GM21390 (cell line): ENCODE data around the gene TMEM178B.
"Not testable (repeated sequence)": the region's sequence is repeated elsewhere in the genome, so short reads cannot be mapped to it uniquely, and the experiment has no call there.

Experiments used
- ATAC-seq: cut with Tn5 transposase; IDR thresholded peaks from one replicate; pipeline ENCODE4 v1.9.1; 2021; ENCODE audit not compliant: unreplicated experiment

The TMEM178B gene

DNA sequence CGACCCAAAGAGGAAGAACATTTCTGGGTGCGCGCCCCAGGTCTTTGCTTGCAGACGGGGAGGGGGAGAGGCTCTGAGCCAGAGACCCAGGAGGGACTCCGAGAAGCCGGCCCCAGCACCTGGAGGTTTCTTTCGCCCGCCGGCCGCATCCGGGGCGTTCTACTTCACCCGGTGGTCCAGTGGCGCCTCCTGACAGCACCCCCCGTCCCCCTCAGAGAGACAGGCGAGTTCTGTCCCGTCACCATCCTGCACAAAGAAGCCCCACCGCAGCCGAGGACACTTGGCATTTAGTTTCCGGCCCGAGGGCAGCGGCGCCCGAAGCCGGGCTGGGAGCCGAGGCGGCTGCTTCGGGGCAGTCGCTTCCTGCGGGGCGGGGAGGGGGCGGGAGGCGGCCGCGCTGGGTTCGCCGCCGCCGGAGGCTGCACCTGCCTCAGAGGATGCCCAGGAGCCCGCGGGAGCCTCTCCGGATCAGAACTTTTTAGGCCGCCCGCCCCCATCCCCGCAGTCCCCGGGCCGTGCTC lies at the start of gene TMEM178B:
Gene TMEM178B (plus strand): TSS at position 424 of the 521 bp plus-strand sequence.
- ATAC-seq, result no peak

DNA sequence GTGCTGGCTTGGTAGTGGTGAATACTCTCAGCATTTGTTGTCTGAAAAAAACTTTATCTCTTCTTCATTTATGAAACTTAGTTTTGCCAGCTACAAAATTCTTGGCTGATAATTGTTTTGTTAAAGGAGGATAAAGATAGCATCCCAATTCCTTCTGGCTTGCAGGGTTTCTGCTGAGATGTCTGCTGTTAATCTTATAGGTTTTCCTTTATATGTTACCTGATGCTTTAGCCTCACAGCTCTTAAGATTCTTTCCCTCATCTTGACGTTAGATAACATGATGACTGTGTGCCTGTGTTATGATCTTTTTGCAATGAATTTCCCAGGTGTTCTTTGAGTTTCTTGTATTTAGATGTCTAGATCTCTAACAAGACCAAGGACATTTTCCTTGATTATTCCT lies 49.2 kb upstream of the TMEM178B start:
- no peak for ATAC-seq

DNA sequence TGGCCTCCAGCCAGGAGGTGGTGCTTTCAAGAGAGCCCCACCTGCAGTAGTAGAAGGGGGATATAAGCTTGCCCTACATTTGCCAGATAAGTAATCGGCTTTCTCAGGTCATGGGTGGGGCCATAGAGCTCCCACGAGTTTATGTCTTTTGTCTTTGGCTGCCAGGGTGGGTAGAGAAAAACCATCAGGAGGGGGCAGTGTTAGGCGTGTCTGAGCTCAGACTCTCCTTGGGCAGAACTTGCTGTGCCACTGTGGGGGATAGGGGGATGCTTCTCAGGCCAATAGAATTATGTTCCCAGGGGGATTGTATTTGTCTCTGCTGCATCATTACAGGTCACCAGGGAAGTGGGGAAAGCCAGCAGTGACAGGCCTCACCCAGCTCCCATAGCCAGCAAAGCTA lies 46.8 kb upstream of the TMEM178B start:
- no peak for ATAC-seq

- no peak for ATAC-seq
Measured at GRCh38 chr7:141028767-141029166, 45.1 kb upstream of the TMEM178B start.

- not testable (repeated sequence) for ATAC-seq
Measured at GRCh38 chr7:141032539-141033323, 41.1 kb upstream of the TMEM178B start.

GRCh38 chr7:141038100-141038499 lies 35.8 kb upstream of the TMEM178B start:
- not testable (repeated sequence) for ATAC-seq

- ATAC-seq, result no peak
Measured at GRCh38 chr7:141039376-141039775, 34.5 kb upstream of the TMEM178B start.

DNA sequence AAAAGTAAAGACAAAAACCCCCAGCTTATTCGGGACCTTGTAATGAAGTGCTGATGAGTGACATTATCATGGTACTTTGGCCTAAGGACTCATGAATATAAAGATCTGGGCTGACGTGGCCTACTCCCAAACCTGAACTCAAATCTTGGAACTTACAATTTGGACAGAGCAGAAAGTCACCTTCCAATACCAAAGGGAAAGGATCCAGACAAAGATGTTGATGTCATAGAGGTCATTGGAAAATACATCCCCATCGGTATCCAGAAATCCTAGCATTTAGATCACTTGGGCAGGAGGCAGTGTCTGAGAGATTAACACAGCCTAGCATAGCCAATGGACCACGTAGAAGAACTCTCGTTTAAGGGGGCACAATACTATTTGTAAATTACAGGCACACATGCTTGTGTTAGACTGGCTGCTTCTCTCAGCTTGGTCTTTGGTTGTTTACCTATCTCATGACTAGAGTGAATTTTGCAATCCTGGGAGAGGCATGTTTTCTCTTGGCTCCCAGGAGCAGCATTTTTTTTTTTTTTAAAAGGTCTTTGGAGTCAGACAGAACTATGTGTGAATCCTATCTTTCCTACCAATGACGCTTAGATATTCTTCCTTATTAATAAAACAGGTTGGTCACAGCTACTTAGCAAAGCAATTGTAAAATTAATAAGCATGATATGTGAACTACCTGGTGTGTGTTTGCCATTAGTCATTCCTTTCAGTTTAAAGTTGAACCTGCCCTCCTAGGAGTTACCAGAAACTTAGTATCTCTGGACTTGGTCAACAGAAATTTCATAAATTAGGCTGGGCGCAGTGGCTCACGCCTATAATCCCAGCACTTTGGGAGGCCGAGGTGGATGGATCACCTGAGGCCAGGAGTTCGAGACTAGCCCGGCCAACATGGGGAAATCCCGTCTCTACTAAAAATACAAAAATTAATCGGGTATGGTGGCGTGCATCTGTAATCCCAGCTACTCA lies 31.4 kb upstream of the TMEM178B start:
- ATAC-seq, result no peak

DNA sequence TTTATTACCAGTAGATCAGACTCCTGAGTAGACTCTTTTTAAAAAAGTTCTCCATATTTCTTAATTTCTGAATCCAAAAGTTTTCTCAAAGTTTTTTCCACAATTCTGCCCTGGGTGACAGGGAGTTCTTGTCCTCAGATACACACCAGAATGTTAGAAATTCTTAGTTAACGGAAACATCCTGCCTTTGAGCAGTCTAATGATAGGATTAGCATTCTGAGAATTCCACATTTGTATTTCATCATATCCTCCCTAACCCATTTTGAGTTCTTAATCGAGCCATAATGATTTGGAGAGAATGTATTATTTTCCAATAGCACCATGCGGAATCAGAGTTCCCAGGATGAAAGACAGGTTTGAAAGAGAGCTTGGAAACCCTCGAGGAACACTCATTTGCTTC lies 30.2 kb upstream of the TMEM178B start:
- ATAC-seq, result no peak

DNA sequence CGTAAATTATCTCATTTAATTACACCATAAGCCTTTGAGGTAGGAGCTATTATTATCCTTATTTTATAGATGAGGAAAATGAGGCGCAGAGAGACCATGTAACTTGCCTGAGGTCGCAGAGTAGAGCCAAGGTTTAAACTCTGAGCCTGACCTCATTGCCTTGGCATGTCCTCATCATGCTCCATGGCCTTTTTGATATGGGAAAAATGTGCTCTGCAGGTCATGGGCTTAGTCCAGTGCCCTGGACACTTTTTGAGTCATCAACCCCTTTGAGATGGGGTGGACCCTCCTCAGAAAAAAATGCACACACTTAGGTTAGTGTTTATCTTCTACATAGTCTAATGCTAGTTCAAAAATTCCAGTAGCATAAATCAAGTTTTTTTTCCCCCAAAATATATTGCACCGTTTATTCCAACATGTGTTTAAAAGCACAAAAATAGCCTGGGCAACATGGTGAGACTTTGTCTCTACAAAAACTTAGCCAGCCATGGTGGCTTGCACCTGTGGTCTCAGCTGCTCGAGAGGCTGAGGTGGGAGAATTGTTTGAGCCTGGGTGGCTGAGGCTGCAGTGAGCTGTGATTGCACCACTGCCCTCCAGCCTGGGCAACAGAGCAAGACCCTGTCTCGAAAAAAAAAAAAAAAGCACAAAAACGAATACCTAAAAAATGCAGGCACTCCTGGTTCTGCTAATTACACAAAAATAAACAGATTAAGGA lies 28.6 kb upstream of the TMEM178B start:
- ATAC-seq, result no peak

GRCh38 chr7:141045842-141046620 lies 27.8 kb upstream of the TMEM178B start:
- ATAC-seq, result no peak

DNA sequence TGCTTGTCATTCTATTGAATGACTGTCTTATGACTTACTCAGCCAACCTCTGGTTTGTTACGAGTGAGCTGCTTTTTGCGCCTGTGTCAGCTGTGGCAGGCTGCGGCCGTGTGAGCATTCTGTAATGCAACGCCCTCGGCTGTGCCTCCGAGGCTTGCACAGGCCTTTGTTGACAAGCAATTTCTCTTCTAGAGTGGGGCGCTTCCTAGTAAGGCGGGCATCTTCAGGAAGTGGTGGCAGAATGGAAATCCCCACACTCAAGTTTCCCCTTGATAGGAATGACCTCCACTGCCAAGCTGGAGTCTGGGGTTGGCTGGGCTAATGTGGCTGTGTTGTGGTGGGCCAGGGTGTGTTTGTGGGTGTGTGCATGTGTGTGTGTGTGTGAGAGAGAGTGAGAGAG lies 20.2 kb upstream of the TMEM178B start:
- ATAC-seq, result no peak

DNA sequence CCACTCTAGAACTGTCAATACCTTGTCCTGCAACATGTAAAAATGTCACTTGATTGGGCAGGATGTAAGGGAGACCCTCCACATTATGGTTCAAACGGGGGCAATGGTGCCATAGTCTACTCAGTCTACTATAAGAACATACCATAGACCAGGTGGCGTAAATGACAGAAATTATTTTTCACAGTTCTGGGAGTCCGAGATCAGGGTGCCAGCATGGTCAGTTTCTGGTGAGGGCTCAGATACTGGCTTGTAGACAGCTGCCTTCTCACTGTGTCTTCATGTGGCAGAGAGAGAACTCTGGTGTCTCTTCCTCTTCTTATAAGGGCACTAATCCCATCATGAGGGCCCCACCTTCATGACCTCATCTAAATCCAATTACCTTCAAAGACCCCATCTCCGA lies 18.7 kb upstream of the TMEM178B start:
- no peak for ATAC-seq

GRCh38 chr7:141057788-141058187 lies 16.1 kb upstream of the TMEM178B start:
- ATAC-seq, result no peak

DNA sequence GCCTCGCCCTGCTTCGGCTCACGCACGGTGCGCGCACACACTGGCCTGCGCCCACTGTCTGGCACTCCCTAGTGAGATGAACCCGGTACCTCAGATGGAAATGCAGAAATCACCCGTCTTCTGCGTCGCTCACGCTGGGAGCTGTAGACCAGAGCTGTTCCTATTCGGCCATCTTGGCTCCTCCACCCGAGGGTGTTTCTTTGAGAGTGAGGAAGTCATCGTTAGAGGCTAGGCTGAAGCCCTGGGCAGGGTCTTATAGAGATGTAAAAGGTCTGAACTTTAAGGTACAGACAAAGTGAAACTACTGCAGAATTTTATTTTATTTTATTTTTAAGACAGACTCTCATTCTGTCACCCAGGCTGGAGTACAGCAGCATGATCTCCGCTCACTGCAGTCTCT lies 6.0 kb upstream of the TMEM178B start:
- ATAC-seq, result not testable (repeated sequence)

DNA sequence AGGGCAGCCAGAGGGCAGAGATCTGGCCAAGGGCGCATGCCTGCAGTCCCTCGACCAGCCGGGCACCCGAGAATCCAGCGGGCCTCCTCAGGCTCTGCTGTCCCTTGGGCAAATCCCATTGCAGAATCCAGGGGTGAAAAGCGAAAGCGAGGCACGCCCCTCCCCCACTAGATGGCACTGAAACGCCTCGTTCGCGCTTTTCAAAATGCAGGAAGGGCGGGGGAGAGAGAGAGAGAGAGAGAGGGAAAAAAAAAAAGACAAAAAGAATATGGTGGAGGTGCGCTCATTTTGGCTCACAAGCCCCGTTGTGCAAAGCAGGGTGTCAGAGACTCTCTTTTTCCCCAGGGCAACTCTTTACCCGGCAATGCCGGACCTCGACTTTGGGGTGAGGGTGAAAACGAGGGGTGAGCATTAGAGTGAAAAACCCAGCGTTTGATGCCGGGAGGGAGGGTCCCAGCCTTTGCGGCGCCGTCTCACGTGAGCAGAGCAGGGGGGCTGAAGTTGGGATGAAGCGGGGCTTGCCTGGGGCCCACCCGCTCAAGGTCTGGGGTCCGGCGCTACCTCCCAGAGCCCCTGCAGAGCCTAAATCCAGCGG lies 2.5 kb upstream of the TMEM178B start:
- ATAC-seq, result no peak

- ATAC-seq, result no peak
Measured at GRCh38 chr7:141071855-141072547, 1.9 kb upstream of the TMEM178B start.

- no peak for ATAC-seq
Measured at GRCh38 chr7:141072548-141073172, 1.2 kb upstream of the TMEM178B start.

GRCh38 chr7:141073173-141073640 lies 657 bp upstream of the TMEM178B start:
- no peak for ATAC-seq
